DMS 273 (cell line): ENCODE data around the gene SKIC3.

Source experiments
- DNase-seq: peaks from one replicate; lab custom pipeline; 2025; ENCODE audit not compliant: unreplicated experiment; lab: John Stamatoyannopoulos, UW

The SKIC3 gene

GRCh38 chr5:95554647-95555548, at the start of gene SKIC3, which contains the start of gene ARSK:
SKIC3 (minus strand) TSS chr5:95554977; CDS start chr5:95547150, 7,827 bp downstream.
ARSK (plus strand) TSS chr5:95555101; CDS start chr5:95555279, 178 bp downstream.
- DNase-seq: peak; percentile 99

GRCh38 chr5:95600557-95600956, 45.8 kb upstream of the SKIC3 start:
- DNase-seq: no peak

- no peak for DNase-seq
Observed at GRCh38 chr5:95599252-95599651, 44.5 kb upstream of the SKIC3 start.

GRCh38 chr5:95595289-95595931, 40.6 kb upstream of the SKIC3 start:
- peak; percentile 30 for DNase-seq

DNA sequence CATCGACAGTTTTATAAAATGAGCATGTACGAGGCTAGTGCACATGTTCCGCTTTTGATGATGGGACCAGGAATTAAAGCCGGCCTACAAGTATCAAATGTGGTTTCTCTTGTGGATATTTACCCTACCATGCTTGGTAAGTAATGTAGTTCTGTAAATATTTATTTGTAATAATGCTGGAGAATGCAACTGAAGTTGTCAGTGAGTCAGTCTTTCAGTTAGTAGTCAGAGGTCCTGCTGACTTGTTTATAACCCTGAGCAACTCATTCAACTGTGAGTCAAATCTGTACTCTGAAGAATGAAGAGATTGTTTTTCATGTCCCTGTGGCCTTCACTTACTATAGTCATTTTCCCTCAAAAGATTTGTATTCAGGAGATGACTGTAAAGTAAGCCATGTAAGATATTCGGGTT, 36.7 kb upstream of the SKIC3 start:
- DNase-seq: no peak

- no peak for DNase-seq
Observed at GRCh38 chr5:95590880-95591279, 36.1 kb upstream of the SKIC3 start.

- no peak for DNase-seq
Observed at GRCh38 chr5:95583992-95584391, 29.2 kb upstream of the SKIC3 start.

GRCh38 chr5:95581576-95581975, 26.8 kb upstream of the SKIC3 start:
- no peak for DNase-seq

- no peak for DNase-seq
Observed at GRCh38 chr5:95572016-95572415, 17.2 kb upstream of the SKIC3 start.

DNA sequence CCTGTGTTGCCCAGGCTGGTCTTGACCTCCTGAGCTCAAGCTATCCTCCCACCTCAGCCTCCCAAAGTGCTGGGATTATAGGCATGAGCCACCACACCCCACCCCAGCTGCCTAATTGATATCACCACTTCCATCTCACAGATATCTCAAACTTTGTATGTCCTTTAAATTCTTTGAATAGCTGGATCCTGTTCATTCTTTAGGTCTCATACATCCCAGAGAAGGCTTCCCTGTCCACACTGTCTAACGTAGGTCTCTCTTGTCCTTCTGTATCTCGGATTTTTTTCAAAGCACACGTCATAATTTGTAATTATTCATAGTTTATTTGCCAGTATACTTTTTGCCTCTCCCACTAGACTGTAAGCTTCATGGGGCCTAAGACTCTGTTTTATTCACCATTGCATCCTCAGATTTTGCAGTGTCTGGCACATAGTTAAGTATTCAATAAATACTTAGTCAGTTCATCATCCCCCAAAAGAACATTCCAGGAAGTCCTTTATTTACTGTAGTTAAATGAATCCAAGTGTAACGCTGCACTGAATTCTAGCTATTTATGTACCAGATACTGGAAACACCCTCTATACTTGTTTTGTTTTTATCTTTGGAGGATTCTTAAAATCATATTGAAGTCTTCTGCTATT, 10.6 kb upstream of the SKIC3 start:
- no peak for DNase-seq

GRCh38 chr5:95564450-95564849, 9.7 kb upstream of the SKIC3 start:
- DNase-seq: peak; percentile 94

DNA sequence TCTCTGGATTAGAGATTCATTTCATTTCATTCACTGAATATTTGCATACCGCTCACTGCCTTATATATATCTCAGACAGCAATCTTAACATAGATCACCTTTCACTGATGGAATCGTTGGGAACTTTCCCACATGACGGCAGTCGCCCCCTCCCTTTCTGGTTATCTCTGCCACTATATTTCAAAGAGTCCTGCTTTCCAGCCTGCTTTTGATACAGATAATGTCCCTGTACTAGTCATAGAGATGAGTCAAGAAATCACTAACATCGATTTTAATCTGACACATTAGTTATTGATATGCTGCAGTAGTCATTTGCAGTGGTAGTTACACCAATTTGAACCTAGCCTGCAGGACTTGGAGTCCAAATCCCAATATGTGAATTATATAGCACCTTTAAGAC, 8.6 kb upstream of the SKIC3 start:
- no peak for DNase-seq

- no peak for DNase-seq
Observed at GRCh38 chr5:95562282-95562681, 7.5 kb upstream of the SKIC3 start.

GRCh38 chr5:95557841-95558240, 3.1 kb upstream of the SKIC3 start:
- no peak for DNase-seq

DNA sequence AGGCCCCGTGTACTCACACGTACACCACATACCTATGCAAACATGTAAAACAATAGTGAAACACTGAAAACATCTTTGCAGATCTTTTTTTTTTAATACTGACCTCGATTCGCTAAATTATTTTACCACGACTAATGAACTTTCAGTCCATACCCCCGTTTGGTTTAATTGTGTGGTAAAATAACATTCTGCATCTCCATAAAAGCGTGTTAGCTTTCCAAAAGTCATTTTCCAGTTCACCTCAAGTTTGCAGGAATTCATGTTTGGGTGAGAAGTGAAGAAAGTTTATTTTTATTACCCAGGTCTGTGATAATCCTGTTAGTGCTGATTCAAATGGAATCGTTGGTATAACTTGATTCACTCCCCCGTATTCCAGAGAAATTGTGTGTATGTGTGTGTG, 776 bp upstream of the SKIC3 start:
- peak; percentile 30 for DNase-seq

DNA sequence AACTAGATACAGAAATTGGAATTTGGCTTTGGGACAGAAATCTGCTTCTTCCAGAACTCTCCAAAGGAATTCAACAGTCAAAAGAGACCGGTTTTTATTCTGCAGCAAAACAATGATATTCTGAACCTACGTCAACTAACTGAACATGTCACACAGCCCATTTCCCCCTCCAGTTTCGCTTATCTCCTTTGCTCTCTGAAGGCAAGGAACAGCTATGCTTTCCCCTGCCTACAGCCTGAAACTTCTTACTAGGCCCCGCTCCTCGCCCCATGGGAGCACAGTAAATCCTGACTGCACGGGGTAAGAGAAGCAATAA, 488 bp downstream of the SKIC3 start:
- no peak for DNase-seq

DNA sequence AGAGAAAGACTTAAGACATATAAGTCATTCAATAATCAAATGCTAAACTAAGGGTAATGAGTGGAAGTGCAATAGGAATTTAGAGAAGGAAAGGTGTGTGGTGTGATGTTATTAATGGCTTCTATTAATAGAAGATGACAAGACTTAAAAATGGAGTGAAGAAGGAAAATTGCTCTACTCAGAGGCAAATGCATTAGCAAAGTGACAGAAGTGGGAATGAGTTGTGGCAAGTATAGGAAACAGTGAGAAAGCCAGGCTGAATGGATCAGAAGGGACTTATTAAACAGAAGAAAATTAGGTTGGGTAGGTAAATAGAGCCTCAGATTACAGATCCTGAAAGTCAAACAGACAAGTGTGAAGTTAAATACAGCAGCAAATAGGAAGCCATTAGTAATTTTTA, 5.7 kb downstream of the SKIC3 start:
- DNase-seq: no peak

GRCh38 chr5:95543017-95543705, 11.6 kb downstream of the SKIC3 start:
- DNase-seq: peak; percentile 49

DNA sequence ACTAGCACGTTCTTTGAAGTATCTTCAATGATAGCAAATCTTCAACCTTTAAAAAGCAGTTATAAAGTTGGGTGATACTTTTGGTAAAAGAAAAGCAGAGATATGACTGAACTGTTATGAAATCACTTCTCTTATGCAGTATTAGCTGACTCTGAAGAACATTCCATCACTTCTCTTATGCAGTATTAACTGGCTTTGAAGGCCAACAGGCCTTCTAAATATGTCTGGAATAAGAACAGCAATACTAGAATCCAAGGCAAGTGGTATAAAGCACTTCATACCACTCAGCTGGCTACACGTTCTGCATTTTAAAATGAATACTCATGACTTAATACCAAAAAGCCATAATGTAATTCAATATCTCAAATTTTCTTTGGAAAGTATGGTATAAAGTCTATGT, 17.3 kb downstream of the SKIC3 start:
- no peak for DNase-seq

DNA sequence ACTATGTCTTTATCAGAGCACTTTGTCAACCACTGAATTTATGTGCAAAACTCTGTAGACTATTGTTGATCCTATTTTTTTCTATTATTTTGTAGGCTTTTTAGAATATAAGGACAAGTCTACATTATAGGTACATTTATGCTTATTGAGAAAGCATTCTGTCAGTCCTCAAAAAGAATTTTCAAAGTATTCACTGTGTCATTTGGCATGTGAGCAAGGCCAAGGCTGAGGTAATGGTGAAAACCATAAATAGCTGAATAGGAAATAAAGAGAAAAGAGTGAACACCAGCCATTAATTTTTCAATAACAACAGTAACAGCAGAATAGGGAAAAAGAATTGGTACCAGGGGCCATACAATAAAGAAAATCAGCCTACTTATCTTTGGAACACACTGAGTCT, 21.0 kb downstream of the SKIC3 start:
- DNase-seq: no peak

GRCh38 chr5:95533106-95533505, 21.7 kb downstream of the SKIC3 start:
- no peak for DNase-seq
